ENCODE measurements around the gene DHRS3.
"Not testable (repeated sequence)": the region's sequence is repeated elsewhere in the genome, so short reads cannot be mapped to it uniquely, and the experiment has no call there.

DHRS3 gene

DNA sequence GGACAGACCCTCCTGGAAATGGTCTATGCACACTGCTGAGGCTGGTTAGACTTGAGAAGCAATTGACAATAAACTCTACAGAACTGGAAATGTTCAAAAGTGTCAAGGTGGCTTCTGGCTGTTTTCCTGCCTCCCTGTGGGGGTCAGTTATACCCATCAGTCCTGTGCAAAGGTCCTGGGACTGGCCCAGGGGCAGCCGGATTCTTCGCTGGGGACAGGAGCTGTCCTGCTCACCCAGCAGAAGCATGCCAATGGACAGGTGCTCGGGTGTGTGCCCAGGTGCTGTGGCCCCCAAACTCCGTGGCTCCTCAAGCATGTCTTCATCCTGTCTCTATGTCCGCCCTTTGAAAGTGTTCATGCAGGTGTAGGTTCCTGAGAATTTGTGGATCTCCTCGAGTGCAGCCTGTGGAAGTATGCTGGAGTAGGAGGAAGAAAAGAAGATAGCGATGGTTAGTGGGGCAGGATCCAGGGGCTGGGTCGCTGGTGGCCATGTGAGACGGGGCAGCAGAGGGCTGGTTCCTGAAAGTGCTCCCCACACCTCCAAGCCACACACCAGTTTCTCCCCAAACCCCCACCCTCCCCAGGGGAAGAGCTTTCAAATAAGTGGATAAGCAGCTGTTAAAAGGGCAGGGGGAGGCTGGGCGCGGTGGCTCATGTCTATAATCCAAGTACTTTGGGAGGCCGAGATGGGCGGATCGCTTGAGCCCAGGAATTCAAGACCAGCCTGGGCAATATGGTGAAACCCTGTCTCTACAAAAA, 49.8 kb downstream of the DHRS3 start:
- H3K36me3 ChIP-seq: no peaks in the 10 kb centered on the region
- no peak overlapping the region for H3K27ac ChIP-seq
- no peaks in the 10 kb centered on the region for H3K4me1 ChIP-seq (ENCODE audit: control insufficient read depth in 1 of 2, insufficient read depth in 1 of 2, low read depth in 1 of 2, low read length in 1 of 2)

DNA sequence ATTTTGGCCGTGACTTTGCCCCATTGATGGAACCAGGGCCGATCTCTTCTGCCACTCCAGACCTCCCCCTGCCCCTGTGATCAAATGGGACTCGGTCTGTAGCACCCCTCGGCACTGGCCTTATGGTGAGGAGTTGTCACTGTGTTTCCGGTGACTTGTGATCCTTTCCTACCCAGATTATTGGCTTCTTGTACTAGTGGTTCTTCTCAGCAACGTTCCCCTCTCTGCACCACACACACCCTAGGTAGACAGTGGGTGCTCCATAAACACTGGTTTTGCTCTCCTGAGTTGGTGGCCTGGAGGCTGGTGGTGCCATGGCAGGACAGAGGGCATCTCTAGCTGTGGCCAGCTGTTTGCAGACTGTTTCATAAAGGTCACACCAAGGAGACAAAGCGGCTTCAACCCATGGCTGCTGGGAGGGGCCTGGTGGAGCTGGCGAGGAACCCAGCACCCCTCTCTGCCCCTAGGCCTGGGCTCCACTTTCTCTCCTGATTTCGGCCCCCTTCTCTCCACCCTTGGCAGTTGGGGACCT, 50.7 kb downstream of the DHRS3 start:
- H3K9me3 ChIP-seq: no peaks in the 10 kb centered on the region
- H3K4me3 ChIP-seq (ENCODE audit: low read depth in 1 of 2, low read length in 1 of 2): no peak overlapping the region
- H3K27ac ChIP-seq: no peak overlapping the region
- no peaks in the 10 kb centered on the region for H3K36me3 ChIP-seq
- TF ChIP-seq, protein P1, sequence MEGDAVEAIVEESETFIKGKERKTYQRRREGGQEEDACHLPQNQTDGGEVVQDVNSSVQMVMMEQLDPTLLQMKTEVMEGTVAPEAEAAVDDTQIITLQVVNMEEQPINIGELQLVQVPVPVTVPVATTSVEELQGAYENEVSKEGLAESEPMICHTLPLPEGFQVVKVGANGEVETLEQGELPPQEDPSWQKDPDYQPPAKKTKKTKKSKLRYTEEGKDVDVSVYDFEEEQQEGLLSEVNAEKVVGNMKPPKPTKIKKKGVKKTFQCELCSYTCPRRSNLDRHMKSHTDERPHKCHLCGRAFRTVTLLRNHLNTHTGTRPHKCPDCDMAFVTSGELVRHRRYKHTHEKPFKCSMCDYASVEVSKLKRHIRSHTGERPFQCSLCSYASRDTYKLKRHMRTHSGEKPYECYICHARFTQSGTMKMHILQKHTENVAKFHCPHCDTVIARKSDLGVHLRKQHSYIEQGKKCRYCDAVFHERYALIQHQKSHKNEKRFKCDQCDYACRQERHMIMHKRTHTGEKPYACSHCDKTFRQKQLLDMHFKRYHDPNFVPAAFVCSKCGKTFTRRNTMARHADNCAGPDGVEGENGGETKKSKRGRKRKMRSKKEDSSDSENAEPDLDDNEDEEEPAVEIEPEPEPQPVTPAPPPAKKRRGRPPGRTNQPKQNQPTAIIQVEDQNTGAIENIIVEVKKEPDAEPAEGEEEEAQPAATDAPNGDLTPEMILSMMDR (IDR thresholded peaks at IDR 0.05): no peak
- no peaks in the 10 kb centered on the region for H3K27me3 ChIP-seq
- no peaks in the 10 kb centered on the region for H3K4me1 ChIP-seq (ENCODE audit: control insufficient read depth in 1 of 2, insufficient read depth in 1 of 2, low read depth in 1 of 2, low read length in 1 of 2)

More for the DNA sequence above, 49.8 kb downstream of the DHRS3 start:
- TF ChIP-seq, protein P1 (IDR thresholded peaks at IDR 0.05): no peak
- H3K4me3 ChIP-seq (ENCODE audit: low read depth in 1 of 2, low read length in 1 of 2): no peak overlapping the region
- no peaks in the 10 kb centered on the region for H3K9me3 ChIP-seq
- H3K27me3 ChIP-seq: no peaks in the 10 kb centered on the region

DNA sequence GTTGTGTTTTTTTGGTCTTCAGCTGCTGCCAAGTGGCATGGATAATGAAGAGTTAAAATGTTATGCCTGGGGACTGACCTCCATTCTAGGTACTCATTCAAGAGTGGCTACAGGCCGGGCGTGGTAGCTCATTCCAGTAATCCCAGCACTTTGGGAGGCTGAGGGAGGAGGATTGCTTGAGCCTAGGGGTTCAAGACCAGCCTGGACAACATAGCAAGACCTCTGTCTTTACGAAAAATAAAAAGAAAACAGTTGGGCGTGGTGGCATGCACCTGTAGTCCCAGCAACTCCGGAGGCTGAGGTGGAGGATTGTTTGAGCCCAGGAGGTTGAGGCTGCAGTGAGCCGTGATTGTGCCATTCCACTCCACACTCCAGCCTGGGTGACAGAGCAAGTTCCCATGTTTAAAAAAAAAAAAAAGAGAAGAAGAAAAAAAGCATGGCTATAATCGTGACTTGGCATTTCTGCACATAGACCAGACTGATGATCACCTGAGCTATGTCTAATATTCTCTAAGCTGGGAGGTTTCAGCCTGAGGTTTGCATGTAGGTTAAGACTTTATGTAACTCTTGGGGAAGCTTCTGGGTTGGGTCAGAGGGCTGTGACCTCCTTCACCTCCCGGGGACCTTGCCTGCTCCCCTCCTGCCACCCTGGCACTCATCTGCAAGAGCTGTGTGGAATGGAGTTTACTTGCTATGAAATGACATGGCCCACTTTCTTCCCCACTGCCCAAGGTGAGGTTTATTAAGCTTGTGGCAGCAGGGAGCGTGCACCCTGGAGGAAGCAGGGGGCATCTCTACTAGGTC, 51.3 kb downstream of the DHRS3 start:
- H3K4me1 ChIP-seq (ENCODE audit: control insufficient read depth in 1 of 2, insufficient read depth in 1 of 2, low read depth in 1 of 2, low read length in 1 of 2): no peaks in the 10 kb centered on the region
- no peaks in the 10 kb centered on the region for H3K9me3 ChIP-seq
- no peaks in the 10 kb centered on the region for H3K36me3 ChIP-seq
- H3K4me3 ChIP-seq (ENCODE audit: low read depth in 1 of 2, low read length in 1 of 2): no peak overlapping the region
- H3K27me3 ChIP-seq: no peaks in the 10 kb centered on the region
- no peak overlapping the region for H3K27ac ChIP-seq
- TF ChIP-seq, protein P1 (IDR thresholded peaks at IDR 0.05): no peak

DNA sequence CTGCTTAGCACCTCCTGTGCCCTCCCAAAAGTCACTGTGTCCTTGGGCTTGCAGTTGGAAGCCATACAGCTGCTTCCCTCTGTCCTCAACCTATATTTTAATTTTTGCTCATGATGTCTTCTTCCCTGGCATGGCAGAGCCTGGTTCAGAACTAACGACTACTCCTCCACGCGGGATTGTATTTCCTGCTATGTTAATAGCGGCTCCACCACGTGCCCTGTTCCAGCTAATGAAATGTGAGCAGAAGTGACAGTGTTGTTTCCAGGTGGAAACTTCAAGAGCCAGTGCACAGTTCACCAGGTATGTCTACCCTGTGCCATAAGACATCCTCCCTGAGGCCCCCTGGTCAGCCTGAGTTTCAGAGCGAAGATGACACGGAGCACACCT, 52.1 kb downstream of the DHRS3 start:
- H3K4me3 ChIP-seq (ENCODE audit: low read depth in 1 of 2, low read length in 1 of 2): no peak overlapping the region
- H3K4me1 ChIP-seq (ENCODE audit: control insufficient read depth in 1 of 2, insufficient read depth in 1 of 2, low read depth in 1 of 2, low read length in 1 of 2): no peaks in the 10 kb centered on the region
- H3K27ac ChIP-seq: no peak overlapping the region
- H3K36me3 ChIP-seq: no peaks in the 10 kb centered on the region
- TF ChIP-seq, protein P1 (IDR thresholded peaks at IDR 0.05): no peak
- no peaks in the 10 kb centered on the region for H3K27me3 ChIP-seq
- H3K9me3 ChIP-seq: no peaks in the 10 kb centered on the region

DNA sequence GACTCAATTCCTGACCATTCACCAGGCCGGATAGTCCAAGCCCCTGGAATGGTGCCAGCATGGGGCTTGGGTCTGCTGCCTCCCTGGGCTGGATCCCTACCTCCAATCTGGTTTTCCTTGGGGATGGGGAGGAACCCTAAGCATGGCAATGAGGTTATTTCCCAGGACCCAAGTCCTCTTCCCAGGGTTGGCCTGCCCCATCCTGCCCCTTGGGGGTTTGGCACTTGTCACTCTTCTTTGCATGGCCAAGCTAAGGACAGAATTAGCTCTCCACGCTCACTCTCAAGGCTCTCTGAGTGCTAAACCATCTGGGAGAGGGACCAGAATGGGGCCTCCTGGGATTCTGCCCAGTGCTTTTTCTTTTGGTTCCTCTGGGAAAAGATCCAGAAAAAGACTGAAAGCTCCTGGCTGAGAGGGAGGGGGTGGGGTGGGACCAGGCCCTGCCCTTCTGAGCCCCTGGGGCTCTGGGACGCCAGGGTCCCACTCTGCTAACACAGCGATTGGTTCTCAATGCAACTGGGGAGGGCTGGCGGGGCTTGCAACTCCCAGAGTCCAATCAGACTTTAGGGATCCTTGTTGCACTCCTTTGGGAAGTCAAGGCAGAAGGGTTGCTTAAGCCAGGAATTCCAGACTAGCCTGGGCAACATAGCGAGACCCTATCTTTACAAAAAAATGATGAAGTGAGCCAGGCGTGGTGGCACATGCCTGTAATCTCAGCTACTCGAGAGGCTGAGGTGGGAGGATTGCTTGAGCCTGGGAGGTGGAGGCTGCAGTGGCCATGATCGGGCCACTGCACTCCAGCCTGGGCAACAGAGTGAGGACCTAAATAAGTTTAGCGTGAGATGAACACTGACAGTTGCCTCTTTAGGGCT, 52.7 kb downstream of the DHRS3 start:
- Histone ChIP-seq H3K27me3 (no peaks in the 10 kb centered on the region), H3K4me3 (ENCODE audit: low read depth in 1 of 2, low read length in 1 of 2) (no peak overlapping the region), H3K27ac (no peak overlapping the region), H3K9me3 (no peaks in the 10 kb centered on the region), H3K4me1 (ENCODE audit: control insufficient read depth in 1 of 2, insufficient read depth in 1 of 2, low read depth in 1 of 2, low read length in 1 of 2) (no peaks in the 10 kb centered on the region), H3K36me3 (no peaks in the 10 kb centered on the region)
- TF ChIP-seq, protein P1 (IDR thresholded peaks at IDR 0.05): no peak

DNA sequence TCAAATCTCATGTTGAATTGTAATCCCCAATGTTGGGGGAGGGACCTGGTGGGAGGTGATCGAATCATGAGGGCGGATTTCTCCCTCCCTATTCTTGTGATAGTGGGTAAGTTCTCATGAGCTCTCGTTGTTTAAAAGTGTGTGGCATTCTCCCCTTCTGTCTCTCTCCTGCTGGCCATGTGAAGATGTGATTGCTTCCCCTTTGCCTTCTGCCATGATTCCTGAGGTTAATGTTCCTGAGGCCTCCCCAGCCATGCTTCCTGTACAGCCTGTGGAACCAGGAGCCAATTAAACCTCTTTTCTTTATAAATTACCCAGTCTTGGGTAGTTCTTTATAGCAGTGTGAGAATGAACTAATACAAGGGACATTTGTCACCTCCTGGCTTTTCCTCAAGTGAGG, 53.8 kb downstream of the DHRS3 start:
- H3K27me3 ChIP-seq; H3K4me3 ChIP-seq (ENCODE audit: low read depth in 1 of 2, low read length in 1 of 2); H3K4me1 ChIP-seq (ENCODE audit: control insufficient read depth in 1 of 2, insufficient read depth in 1 of 2, low read depth in 1 of 2, low read length in 1 of 2); H3K27ac ChIP-seq; H3K36me3 ChIP-seq; H3K9me3 ChIP-seq: not testable (repeated sequence)

Data from neutrophil (primary cell).